ENCODE results near the gene UNC80. TPM values are rescaled to one million over a fixed set of nuclear protein-coding genes. Genes with fewer than 3 reads are reported as not detected.

The UNC80 gene
- total RNA-seq, 4 donors from 2014 or later, result under 0.01 TPM; not detected in 3

GRCh38 chr2:209929369-209929768 lies 157.7 kb downstream of the UNC80 start:
- no peak for TF ChIP-seq CTCF (IDR thresholded peaks at IDR 0.05; ENCODE audit: low read depth)

- TF ChIP-seq CTCF (IDR thresholded peaks at IDR 0.05; ENCODE audit: low read depth), result no peak
Measured at GRCh38 chr2:209933499-209934483, 162.2 kb downstream of the UNC80 start.

DNA sequence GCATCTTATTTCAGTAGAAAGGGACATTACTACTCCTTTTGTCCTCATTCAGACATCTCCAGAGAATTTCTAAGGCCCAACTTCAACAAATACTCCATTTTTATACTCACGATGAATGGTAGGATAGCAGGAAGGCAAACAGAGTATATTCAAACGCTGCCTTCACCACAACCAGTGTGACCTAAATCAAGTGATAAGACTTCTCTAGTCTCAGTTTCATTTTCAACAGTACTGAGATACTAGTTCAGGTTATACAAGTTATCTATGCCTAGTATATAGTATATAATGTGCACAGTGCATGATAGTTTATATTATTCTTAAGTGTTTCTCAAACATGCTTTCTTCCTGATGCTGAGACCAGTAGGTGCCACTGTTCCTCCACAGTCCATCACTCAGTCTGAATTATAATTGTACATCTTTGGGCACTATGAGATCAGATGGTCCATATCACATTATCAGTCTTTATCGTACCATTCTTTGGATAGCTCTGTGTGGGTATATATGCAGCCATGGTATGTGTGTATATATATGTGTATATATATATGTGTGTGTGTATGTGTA lies 164.6 kb downstream of the UNC80 start:
- no peak for TF ChIP-seq CTCF (IDR thresholded peaks at IDR 0.05; ENCODE audit: low read depth)

- no peak for TF ChIP-seq CTCF (IDR thresholded peaks at IDR 0.05; ENCODE audit: low read depth)
Measured at GRCh38 chr2:209937893-209938292, 166.3 kb downstream of the UNC80 start.

DNA sequence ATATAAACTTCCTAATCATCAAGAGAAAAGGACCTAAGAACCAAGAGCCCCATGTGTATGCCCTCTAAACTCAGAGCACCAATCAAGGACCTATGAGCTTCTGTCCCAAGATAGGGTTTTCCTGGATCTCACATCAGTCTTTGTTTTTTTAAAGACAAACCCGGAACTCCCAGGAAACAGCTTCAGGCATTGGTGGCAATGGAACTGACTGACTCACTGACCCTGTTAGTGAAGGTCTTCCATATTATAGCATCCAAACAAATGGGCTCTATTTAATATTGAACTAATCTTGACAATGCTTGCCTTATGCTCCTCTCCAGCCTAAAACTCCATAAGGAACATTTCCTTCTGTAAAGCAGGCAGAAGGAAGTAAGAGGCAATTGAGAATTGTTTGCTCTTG lies 167.3 kb downstream of the UNC80 start:
- TF ChIP-seq CTCF (IDR thresholded peaks at IDR 0.05; ENCODE audit: low read depth), result no peak

GRCh38 chr2:209940936-209941335 lies 169.3 kb downstream of the UNC80 start:
- no peak for TF ChIP-seq CTCF (IDR thresholded peaks at IDR 0.05; ENCODE audit: low read depth)

DNA sequence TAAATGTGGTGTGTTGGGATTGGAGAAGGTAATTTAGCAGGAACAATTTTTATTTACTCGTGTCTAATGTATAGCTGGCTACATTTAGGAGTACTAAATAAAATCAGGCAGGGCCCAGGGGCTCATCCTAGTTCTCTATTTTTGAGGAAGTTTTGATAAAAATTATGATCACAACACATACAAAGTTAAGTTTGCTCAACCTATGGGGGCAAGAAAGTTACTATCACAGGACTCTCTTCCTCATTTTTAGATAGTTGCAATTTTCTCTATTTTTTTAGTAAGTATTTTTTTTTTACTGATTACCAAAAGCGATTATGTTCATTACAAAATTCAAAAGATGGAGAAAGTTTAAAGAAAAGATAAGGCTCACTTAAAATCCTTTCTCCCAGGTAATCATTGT lies 170.8 kb downstream of the UNC80 start:
- TF ChIP-seq CTCF (IDR thresholded peaks at IDR 0.05; ENCODE audit: low read depth), result no peak
